GM15510 (cell line): ENCODE data around the gene SAMD3.

Source experiments
- POLR2A ChIP-seq: IDR thresholded peaks from 3 replicates; pipeline ENCODE4 v1.6.1; 2011; ENCODE audit warnings: borderline replicate concordance; ENCODE audit not compliant: insufficient read length; ENCODE audit errors: extremely low read depth

SAMD3 gene

DNA sequence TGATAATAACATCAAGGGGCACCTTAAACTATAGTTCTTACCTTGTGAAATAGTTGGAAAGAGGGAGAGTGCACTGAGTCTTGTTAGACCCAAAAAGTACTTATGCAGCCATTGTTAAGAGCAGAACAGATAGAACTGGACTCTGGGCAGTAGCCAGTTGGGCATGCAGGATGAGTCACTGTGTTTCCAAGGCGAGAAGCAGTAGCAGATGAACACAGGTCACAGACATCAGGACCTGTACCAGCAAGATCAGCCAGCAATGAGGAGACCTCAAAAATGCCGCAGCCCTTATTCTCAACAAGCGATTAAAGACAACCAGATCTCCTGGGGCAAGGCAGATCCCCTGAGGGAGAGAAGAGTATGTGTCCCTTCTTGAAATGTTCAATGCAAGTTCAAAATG, 79.0 kb downstream of the SAMD3 start:
- no peak for TF ChIP-seq POLR2A

DNA sequence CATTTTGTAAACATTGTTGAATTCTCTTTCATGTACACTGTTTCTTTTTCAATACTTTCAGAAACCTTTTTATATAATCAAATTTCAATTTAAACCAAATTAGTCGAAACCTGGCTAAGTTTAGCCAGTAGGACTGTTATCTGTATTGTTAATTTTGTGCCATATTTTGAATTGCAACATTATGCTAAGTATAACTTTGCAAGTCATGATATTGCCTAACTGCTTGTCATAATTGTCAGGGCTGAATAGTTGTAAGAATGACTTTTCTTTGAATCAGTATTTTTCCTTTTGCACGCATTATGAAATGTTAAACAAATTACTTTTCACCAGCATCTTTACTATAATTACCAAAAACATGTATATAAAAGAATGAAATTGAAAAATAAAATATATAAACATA, 82.7 kb downstream of the SAMD3 start:
- TF ChIP-seq POLR2A: no peak

DNA sequence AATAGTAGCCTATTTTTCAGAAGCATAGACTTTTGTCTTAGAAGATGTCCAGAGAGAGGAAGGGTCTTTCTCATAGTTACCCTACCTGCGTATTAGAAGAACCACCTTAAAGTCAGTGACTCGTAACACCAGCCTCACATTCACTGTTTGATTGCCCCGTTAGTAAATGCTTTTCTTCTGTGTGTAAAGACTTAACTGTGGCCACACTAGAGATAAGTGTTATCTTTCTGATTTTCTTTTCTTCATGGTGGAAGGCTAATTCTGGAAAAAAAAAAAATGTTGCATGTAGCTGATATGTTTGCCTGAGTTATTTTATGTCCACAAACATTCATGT, 83.9 kb downstream of the SAMD3 start:
- TF ChIP-seq POLR2A: no peak

DNA sequence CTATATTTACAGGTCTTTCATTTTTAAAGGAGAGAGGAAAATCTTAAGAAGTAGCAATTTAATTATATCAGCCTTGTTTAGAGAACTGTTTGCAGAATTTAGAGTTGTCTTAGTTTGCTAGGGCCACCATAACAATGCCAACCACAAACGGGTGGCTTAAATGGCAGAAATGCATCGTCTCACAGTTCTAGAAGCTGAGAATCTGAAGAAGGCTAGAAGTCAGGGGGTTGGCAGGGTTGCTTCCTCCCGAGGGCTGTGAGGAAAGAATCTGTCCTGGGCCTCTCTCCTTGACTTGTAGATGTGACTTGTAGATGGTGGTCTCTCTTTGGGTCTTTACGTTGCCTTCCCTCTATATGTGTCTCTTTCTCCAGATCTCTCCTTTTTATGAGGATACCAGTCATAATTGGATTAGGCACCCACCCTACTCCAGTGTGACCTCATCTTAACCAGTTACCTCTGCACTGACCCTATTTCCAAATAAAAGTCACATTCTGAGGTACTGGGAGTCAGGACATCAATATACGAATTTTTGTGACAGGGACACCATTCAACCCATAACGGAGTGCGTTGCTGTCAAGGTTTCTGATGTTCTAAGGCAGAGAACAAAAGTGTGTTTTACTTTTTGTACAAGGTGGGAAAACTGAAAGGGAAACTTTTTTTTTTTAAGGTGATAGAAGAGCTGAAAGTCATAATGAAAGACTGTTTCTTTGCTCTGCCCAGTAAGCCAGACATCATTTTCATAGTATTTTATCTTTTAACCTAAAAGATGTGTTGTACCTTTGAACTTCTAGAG, 84.4 kb downstream of the SAMD3 start:
- no peak for TF ChIP-seq POLR2A

DNA sequence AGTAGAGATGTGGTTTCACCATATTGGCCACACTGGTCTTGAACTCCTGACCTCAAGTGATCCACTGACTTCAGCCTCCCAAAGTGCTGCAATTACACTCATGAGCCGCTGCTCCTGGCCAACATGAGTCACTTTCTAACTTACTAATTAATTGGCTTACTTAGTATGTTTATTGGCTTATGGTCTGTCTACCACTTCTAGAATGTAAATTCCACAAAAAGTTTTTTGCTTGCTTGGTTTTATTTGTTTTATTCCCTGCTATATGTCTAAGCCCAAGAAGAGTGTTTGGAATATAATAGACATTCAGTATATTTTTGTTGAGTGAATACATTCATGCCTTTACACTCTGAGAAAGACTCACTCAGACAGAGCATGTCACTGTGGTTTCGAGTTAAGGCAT, 86.0 kb downstream of the SAMD3 start:
- TF ChIP-seq POLR2A: no peak

DNA sequence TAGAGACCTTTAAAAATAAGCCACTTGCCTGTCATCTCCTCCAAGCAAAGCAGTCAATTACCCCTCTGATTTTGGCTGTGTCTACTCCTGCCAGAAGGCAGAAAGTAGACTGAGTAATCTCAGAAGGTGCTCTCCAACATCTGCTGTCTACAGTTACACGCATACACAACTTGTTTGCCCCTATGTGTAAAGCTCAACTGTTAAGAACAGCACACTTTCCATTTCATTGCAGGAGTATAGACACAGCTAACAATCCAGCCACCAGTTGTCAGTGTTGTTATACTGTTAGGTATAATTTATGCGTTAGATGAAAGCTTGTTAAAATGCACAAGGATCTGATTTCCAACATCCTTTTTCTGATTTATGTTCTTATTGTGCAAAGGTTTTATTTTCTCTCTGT, 88.2 kb downstream of the SAMD3 start:
- TF ChIP-seq POLR2A: no peak

DNA sequence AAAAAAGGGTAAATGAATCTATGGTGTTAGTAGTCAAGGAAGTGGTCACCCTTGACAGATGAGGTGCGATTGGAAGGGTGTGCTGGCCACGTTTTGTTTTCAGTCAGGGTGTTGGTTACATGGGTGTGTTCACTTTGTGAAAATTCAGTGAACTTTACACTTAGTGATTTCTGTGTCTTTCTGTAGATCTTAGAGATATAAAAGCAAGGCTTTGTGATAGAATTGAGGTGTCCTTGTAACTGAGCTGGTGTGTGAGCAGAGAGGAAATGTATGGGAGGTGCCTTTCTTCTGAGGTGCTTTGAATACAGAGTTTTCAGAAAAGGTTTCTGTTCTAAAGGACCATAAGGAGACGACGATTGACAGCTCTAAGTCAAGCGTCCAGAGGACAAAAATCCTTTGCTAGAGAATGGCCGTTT, 90.5 kb downstream of the SAMD3 start:
- TF ChIP-seq POLR2A: no peak

DNA sequence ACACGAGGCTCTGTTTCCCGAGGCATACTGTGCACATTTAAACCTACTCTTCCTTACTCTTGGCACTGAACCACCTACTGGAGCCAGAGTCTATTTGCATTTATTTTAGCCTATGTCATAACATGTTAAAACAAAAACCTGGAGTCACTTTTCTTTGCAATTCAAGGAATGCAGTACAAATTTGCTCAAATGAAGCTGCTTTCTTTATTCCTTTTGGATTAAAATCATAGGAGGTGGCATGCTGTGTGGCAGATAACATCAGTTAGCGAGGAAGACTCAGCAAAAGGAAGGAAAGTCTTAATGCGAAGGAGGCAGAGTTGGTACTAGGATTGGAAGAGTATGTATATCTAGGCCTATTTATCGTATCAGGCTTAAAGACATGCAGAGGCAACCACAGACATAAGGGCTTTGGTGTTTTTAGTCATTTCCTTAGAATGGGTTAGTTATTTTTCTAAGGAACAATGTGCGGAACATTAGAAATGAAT, 92.9 kb downstream of the SAMD3 start:
- no peak for TF ChIP-seq POLR2A

DNA sequence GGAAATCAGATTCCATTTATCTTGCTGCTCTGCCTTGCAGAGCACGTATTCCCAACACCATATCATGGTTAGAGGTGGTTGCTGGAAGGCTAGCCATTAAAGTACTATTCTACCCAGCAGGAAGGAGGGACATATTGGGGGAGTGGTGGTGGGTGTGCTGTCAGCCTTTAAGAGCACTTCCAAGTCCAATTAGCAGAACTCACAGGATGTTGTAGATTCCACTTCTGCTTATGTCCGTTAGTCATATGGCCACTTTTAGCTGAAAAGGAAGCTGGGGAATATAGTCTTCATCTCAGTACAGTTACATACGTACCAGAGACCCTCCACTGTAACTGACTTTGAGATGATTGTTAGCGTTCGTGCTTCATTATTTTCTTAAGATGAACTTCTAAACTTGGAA, 94.4 kb downstream of the SAMD3 start:
- TF ChIP-seq POLR2A: no peak

DNA sequence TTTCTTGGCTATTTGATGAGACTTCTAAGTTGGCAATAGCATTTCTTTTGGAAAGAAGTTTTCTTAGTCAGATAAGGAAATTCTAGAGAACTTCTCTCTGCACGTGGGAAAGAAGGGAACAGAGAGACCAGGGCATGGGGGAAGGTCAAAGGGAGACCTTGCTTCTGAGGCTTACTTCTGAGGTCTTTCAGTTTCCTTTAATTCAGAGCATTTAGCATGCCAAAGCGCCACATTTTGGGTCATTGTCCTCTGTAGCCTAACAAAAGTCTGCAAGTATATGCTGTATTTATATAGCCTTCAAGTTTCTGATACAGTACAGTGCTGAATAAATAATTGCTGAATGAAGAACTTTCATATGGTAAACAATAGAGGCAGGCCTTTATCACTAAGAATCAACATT, 95.6 kb downstream of the SAMD3 start:
- TF ChIP-seq POLR2A: no peak

DNA sequence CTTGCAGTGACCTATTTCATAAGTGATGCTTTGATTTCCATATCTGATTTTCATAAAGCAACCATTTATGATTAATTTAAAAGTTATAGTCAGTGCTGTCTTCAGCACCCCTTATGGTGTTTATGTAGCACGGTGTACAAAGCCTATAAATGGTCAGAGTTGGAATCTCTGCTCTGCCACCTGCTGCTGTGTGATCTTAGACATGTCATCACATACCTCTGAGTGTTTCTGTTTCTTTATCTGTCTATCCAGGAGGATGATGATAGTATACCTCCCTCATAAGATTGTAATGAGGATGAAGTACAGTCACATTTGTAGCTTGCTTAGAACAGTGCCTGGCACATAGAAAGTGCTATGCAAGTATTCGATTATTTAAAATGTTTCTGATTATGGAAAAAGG, 100.5 kb downstream of the SAMD3 start:
- TF ChIP-seq POLR2A: no peak

DNA sequence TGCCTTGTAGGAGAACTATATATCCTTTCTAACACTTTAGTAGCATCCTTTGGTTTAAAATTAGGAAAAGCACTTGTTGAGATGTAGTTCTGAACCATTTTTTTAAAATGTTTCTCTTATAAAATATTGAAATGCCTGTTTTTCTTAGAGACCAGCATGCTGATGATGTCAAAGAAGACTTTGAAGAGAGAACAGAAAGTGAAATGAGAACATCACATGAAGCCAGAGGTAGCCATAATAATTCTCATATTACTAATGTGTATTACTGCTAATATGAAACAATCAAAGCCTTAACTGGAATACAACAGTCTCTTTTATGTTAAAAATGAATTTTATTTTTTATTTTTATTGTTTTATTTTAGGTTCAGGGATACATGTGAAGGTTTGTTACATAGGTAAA, 102.0 kb downstream of the SAMD3 start:
- no peak for TF ChIP-seq POLR2A

DNA sequence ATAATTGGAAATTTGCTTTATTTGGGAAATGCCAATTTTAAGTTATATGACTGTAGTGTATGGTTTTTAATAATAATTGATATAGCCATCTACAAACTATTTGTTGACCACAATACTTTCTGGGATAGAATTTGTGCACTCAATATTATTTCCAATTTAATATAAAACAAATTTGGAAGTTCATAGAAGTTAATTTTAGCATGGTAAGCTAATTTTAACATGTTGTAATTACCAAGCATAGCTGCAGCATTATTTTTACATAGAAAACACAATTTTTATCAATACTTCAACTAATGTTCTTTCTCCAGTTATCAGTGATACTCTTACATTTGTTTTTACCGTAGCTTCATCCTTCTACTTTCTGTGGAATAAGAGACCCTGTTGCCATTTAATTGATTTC, 103.5 kb downstream of the SAMD3 start:
- no peak for TF ChIP-seq POLR2A

DNA sequence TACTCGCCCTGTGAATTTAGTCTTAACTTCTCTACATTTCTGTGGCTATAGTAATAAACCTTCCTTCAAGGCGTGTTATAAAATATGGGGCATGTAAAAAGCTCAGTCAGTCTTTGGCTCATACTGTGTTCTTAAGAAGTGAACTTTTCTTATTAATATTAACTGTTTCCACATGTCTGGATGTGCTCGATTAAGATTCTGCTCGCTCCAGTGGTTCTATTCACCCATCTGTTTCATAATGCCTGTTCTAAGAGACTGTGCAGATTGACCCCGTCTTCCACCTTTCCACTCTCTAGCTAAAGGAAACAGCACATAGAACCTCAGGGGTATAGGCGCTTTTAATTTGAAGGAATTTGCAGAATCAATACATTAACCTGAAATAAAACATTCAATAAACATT, 104.5 kb downstream of the SAMD3 start:
- TF ChIP-seq POLR2A: no peak

DNA sequence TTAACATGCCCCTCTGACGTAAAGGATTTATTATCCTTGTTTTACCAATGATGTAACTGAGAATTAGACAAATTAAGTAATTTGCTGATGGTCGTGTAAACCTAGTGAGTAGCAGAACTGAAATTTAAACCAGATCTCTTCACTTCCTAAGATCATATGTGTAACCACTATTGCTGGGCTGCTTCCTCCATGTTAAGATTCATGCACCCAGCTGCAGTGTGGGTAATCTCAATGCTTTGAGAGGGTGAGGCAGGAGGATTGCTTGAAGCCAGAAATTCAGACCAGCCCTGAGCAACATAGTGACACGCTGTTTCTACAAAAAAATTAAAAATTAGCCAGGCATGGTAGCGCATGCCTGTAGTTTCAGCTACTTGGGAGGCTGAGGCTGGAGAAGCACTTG, 106.5 kb downstream of the SAMD3 start:
- no peak for TF ChIP-seq POLR2A

DNA sequence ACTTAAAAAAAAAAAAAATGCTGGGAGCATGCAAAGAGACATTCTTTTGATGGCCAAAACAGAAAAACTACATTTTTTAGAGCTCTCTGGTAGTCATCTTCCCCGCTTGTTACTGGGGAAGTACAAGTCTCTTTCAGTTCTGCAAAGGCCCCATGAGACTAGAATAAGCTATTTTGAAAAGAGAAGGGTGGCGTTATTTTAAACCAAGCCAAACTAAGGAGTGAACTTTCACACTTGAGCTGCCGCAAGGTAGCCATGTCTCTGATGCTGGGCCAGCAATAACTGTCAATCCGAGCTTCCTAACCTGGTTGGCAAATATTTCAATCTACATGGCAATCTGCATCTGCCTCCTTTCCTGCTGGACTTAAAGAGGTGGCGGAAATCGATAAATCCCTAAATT, 107.7 kb downstream of the SAMD3 start:
- no peak for TF ChIP-seq POLR2A
